Fibroblast of villous mesenchyme (primary cell): Measurements from ENCODE around the gene PCDHGA11. TPM values are rescaled to one million over a fixed set of nuclear protein-coding genes. Genes with fewer than 3 reads are reported as not detected.
A peak's percentile ranks its signal among the peaks of the same experiment; 100 is the strongest.
"Not testable (repeated sequence)": the region's sequence is repeated elsewhere in the genome, so short reads cannot be mapped to it uniquely, and the experiment has no call there.

Source experiments
- DNase-seq: peaks from one replicate; pipeline ENCODE4 v3.0.0-alpha.2; 2010; ENCODE audit warnings: low read depth
- H3K4me3 ChIP-seq: 2 replicates; pipeline ENCODE4 v1.5.1; 2011; ENCODE audit warnings: low read depth, mild to moderate bottlenecking, low read length
- CTCF ChIP-seq: IDR thresholded peaks from 2 replicates; pipeline ENCODE4 v1.5.1; 2012; ENCODE audit warnings: low read depth, mild to moderate bottlenecking, low read length; ENCODE audit not compliant: insufficient read depth
- total RNA-seq: library from RNA; depleted of rRNA; stranded (reverse); fragments of >200 nt; gene quantifications from 2 replicates; pipeline ENCODE4 v1.2.3, GENCODE V29; 2012

PCDHGA11 gene
- total RNA-seq, 1 donor: 15.5 TPM

- TF ChIP-seq CTCF: no peak
- no peak overlapping the region for H3K4me3 ChIP-seq
- no peak for DNase-seq
Measured at GRCh38 chr5:141403387-141403786, 17.5 kb upstream of the PCDHGA11 start.

GRCh38 chr5:141407790-141408505, 12.9 kb upstream of the PCDHGA11 start, which contains the start of gene PCDHGB6:
Gene PCDHGB6, plus strand, starts transcription at chr5:141408021. Its CDS starts 182 bp downstream, at chr5:141408203.
- peak; percentile 71 for TF ChIP-seq CTCF
- H3K4me3 ChIP-seq: peak within 1 kb of the TSS; percentile 46
- DNase-seq: peak; percentile 55

- TF ChIP-seq CTCF: no peak
- no peak overlapping the region for H3K4me3 ChIP-seq
- DNase-seq: no peak
Measured at GRCh38 chr5:141409598-141410306, 11.1 kb upstream of the PCDHGA11 start.

- TF ChIP-seq CTCF: no peak
- DNase-seq: no peak
- H3K4me3 ChIP-seq: no peak overlapping the region
Measured at GRCh38 chr5:141411575-141411974, 9.3 kb upstream of the PCDHGA11 start.

- peak; percentile 86 for TF ChIP-seq CTCF
- peak; percentile 83 for DNase-seq
- peak within 1 kb of the TSS; percentile 70 for H3K4me3 ChIP-seq
Measured at GRCh38 chr5:141412854-141413539, 7.9 kb upstream of the PCDHGA11 start, which contains the start of gene PCDHGA10. Gene PCDHGA10, plus strand, starts transcription at chr5:141412987. Its CDS starts 189 bp downstream, at chr5:141413176.

- peak overlapping the region; percentile 70 for H3K4me3 ChIP-seq
- no peak for TF ChIP-seq CTCF
- DNase-seq: no peak
Measured at GRCh38 chr5:141413540-141414069, 7.2 kb upstream of the PCDHGA11 start.

- H3K4me3 ChIP-seq, DNase-seq: not testable (repeated sequence)
Measured at GRCh38 chr5:141414548-141415274, 6.1 kb upstream of the PCDHGA11 start.

- not testable (repeated sequence) for H3K4me3 ChIP-seq, DNase-seq
Measured at GRCh38 chr5:141415275-141415618, 5.6 kb upstream of the PCDHGA11 start.
